Posterior cingulate gyrus (tissue), 11 donors: Measurements from ENCODE around the gene C13orf42.
"Not testable (repeated sequence)": the region's sequence is repeated elsewhere in the genome, so short reads cannot be mapped to it uniquely, and the experiment has no call there.

Experiments used
- DNase-seq, 10 donors: peaks; one replicate each; pipeline versions ENCODE4 v3.0.0 to v3.0.0-alpha.2; 2020 to 2021; ENCODE audit warnings: mixed read lengths in 3 of 10
- intact Hi-C: fragments of 100-400 bp; cut with DNase I; formaldehyde crosslinking; loops from one replicate; pipeline ENCODE4 v1.15.1; 2023

Gene C13orf42

DNA sequence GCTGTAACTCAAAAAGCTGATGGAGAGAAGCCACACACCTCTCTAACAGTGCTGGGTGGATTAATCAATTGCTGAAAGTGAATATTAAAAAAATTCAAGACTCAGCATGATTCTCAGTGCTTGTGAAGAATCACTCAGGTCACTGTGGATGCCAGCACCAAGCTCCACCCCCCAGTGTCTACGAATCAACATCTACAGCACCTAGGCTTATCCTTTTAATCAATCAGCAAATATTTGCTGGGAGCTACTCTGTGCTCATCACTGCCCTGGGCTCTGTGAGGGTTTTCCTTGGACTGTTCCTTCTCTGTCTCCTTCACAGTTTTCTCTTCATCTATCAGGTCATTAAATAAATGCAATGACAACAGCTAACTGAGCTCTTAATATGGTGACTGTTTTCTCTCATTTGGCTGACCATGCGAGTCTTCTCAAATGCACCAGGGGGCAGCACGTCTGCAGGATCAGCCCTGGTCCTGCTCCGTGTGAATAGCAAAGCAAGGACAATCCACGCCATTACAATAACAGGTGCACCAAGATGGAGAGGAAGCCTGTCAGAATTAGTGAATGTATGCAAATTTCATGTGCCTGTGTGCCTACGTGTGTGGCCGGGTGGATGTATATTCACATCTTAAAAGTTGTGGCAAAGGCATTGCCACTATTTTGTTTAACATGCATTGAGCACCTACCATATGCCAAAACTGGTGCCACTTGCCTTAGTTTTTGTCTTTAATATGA lies 14.6 kb upstream of the C13orf42 start:
- intact Hi-C loops, result no loop called here
- peak in 8 of 10 donors; percentile 49 to 93 (median 54) for DNase-seq

DNA sequence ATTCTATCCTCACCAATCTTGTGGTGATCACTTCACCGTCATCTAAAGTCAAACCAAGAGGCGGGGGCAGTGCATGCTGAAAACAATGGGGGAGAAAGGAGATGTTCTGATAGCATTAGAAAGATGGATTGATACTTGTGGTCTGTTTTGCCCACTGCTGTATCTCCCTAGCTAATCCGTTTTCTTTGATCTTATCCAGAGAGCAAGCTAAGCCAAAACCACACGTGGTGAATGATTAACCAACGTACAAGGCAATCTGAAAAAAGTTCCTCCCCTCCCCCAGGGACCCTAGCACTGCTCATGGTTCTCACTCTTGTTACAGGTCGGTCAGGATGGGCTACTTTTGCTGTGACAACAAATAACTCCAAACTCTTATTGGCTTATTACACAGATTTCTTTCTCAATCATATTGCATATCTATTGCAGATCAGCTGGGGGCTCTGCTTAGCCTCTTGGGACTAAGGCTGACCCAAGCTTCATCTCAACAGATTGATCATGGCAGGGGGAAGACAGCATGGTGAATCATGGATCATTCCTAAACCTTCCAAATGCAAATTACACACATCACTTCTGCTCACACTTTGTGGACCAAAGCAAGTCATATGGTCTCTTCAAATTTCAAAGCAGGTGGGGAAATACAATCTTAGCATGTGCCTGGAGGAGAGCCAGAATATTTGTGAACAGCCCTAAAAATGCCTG lies 11.9 kb upstream of the C13orf42 start:
- DNase-seq, result no peak
- intact Hi-C loops, result no loop called here

GRCh38 chr13:51120873-51121272 lies 9.8 kb upstream of the C13orf42 start:
- DNase-seq, intact Hi-C loops: not testable (repeated sequence)

DNA sequence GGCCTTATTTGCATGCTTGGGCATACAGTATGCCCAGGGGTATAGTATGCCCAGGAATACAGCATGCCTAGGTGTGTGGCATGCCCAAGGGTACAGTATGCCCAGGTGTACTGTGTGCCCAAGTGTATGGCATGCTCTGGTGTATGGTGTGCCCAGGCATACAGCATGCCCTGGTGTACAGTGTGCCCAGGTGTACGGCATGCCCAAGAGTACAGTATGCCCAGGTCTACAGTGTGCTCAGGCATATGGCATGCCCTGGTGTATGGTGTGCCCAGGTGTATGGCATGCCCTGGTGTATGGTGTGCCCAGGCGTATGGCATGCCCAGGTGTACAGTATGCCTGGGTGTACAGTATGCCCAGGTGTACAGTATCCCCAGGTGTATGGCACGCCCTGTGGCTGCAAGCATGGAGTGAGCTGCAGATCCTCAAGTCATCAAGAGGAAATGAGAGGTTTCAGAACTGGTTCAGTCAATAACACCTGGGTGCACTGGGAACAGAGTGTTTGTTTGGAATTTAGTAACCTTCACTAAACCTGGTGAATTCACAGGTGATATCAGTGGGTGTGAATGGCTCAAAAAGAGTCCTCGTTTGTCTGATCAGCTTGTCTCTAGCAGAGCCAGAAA lies 7.8 kb upstream of the C13orf42 start:
- intact Hi-C loops, result no loop called here

DNA sequence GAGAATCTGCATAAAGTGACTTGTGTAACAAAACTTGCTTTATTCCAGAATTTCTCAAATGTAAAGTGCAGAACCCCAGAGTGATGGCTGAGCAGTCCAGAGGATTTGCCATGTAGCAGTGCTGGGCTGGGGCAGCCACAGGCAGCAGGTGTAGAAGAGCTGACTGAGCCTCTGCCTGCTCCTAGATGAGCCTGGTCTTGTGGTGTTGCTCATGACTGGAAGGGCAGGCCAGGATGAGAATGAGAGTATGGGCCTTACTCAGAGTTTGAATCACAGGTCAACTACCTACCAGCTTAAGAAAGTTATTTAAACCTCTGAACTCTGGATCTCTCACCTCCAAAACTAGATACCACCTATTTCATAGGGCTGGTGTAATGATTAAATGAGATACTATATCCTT lies 2.9 kb upstream of the C13orf42 start:
- no peak for DNase-seq
- intact Hi-C loops, result no loop called here

More for the DNA sequence above, 7.8 kb upstream of the C13orf42 start:
- no peak for DNase-seq

DNA sequence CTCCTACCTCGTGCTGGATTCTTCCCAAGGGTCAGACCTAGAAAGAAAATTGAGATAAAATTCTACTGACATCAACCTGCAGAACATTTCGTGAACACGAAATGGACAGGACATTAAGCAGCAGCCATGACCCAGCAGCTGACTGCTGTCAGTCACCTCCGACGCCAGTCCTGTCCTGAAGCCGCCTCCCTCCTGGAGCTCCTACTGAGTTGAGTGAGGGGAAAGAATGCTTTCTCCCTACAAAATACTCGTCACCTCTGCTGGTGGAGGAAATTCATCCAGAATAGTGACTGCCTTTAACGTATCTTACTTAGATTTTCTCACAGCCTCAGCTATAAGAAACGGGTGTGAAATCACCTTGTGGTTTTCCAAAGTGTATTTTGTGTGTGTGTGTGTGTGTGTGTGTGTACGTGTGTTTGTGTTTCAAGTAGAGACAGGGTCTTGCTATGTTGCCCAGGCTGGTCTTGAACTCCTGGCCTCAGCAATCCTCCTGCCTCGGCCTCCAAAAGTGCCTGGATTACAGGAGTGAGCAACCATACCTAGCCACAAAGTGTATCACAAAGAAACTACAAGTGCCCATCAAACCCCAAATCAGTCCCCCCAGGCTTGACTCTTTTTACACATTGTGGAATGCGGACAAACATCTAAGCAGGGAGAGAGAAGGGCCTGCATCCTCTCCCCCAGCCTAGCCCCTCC lies 2.3 kb upstream of the C13orf42 start:
- intact Hi-C loops, result no loop called here
- DNase-seq, result no peak

DNA sequence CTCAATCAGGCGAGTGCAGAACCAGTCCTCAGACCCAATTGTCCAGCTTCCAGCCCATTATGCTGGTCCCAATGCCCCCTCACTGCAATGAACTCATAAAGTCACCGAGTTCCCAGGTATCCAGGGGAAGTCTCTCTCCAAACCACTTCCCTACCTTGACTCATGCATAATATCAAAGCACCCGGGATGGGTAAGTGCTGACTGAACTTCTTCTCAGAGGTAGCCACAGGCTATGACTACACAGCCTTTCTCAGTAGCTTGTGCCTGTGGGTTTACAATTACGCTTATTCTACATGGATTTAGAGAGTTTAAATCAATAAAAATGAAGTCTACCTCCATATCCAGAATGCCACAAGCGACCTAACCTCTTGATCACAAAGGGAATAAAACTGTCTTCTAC lies 1.7 kb upstream of the C13orf42 start:
- DNase-seq, result no peak
- intact Hi-C loops, result no loop called here

GRCh38 chr13:51111997-51112396 lies 923 bp upstream of the C13orf42 start:
- no peak for DNase-seq
- intact Hi-C loops, result no loop called here

GRCh38 chr13:51107996-51108395 lies 3.1 kb downstream of the C13orf42 start:
- intact Hi-C loops, result no loop called here
- no peak for DNase-seq

- intact Hi-C loops, result no loop called here
- no peak for DNase-seq
Measured at GRCh38 chr13:51105046-51105445, 6.0 kb downstream of the C13orf42 start.

GRCh38 chr13:51101636-51102235 lies 9.3 kb downstream of the C13orf42 start:
- no peak for DNase-seq
- intact Hi-C loops, result no loop called here

DNA sequence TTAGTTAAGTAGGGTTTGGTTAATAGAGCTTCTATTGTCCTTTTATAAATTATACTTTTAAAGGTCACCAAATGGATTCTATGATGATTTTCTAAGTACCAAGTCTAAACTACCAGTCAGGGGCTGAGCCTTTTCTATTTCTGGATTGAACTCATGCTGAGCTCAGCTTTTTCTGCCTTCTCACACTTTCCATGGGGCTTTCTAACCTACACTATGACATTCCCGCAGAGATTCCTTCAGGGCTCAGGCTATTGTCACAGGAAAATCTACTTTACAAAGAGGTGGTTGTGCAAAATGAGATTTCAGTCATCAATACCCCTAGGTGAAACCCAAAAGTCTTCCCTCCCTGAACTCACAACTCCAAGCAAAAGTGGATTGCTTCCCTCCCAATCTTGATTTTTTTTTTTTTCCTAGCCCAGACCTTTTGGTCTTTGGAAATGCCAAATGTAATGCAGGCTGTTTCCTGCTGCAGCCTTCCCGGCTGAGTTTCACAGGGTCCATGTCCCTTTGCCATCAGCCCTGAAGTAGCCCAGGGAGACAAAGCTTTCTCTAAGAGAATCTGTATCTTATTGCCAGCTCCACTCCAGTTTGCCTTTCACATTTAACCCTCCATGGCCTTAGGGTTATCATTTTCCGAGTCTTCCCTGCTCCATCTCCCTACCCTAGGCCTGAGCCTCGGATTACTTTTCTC lies 13.6 kb downstream of the C13orf42 start:
- no peak for DNase-seq
- intact Hi-C loops, result no loop called here

DNA sequence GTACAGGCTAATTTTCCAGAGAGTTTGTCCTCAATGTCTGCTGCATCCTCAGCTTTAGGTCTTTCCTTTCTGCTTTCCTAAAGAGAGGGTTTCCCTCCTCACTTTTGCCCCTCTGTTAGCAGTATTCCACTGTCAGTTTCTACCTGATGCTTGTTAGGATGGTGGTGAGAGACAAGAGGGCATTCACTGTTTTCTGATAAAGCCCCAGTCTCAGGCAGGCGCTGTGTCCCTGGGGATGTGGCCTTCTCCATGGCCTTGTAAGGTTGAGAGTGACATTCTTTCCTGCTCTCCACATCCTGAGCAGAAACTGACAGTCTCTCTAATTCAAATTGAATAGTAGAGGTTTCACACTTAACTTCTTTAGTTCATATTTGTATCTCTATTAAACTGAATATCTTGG lies 14.9 kb downstream of the C13orf42 start:
- no peak for DNase-seq
- intact Hi-C loops, result no loop called here

DNA sequence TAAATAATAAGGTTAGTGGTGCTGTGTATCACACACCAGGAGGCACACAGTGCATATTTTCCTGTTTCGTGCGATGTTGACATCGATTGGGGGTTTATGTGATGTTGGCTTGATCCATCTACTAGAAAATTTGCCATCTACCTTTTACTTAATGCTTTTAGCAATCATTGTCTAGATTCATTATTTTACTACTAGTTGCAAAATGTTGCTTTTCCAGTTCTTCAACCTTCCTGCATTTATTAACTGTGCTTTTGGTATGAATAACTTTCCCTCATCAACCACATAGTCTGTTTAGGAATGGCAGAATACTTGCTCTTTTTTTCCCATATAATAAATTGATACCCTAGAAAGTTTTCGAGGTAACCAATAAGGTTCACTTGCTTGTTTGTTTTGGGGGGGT lies 17.5 kb downstream of the C13orf42 start:
- no peak for DNase-seq
- intact Hi-C loops, result no loop called here

DNA sequence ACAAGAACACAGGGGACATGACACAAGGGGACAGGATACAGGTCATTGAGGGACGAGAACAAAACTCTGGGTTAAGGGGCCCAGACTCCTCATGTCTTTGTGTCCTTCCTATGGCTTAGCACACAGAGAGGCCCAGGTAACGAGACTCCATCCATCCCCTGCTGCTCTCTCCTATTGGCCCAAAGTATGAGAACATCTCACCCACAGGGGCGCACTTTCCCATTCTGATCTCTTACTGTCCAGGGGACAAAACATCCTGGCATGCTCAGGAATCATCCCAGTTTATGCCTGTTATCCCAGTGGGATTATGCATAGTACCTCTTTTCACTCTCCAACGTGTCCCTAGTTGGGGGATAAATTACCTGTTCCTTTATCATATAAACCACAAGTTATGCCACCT lies 19.2 kb downstream of the C13orf42 start:
- intact Hi-C loops, result no loop called here
- DNase-seq, result no peak

DNA sequence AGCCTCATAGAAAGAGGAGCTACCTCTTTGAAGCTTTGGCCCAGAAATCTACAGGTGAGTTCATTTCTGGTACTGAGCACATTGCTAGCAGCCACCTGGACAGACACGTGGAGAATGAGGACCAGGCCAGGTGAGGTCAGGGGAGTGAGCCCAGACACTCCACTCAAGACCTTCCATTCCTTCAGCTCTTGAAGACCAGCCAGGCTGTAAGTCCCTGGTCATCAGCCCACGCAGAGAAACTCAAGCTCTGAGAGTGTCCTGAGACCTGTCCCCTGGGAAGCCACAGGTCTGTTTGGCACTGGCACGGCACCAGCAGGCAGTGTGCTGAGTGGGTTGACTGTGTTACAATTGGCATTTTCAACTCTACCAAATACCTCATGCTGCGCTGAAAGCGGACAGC lies 27.4 kb downstream of the C13orf42 start:
- intact Hi-C loops, result no loop called here
- DNase-seq, result no peak

DNA sequence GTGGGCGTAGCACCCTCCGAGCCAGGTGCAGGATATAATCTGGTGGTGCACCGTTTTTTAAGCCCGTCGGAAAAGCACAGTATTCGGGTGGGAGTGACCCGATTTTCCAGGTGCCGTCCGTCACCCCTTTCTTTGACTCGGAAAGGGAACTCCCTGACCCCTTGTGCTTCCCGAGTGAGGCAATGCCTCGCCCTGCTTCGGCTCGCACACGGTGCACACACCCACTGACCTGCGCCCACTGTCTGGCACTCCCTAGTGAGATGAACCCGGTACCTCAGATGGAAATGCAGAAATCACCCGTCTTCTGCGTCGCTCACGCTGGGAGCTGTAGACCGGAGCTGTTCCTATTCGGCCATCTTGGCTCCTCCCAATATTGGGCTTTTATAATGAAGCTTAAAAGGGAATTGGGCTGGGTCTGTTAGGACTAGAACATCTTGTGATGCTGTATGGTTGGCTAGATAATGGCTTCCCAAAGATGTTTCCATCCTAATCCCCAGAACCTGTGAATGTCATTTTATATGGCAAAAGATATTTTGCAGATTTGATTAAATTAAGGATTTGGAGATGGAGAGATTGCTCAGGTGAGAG lies 30.5 kb downstream of the C13orf42 start:
- DNase-seq, intact Hi-C loops: not testable (repeated sequence)

DNA sequence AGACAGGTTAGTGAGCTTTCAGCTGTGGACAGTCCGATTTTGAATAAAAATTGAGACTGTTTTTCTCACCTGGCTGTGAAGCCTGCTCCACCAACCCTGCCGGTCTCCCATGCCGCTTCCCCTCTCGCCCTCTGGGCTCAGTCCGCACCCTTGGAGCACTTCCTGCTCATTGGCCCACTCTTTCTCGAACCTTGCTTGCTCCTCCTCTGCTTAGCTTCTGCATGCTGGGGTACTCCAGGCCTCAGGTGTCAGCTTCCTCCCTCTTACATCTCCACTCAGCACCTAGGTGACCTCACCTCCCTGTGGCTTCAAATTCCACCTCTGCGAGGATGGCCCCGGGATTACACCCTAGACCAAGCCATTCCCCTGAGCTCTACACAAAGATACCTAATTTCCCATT lies 39.6 kb downstream of the C13orf42 start:
- DNase-seq, result no peak
- intact Hi-C loops, result loop anchor here (10.0 kb wide), 1 partner anchor 987 kb away; no protein-coding TSS in a partner anchor

GRCh38 chr13:51070005-51070649 lies 40.9 kb downstream of the C13orf42 start:
- intact Hi-C loops, result loop anchor here (10.0 kb wide), 1 partner anchor 985 kb away; no protein-coding TSS in a partner anchor
- DNase-seq, result peak; percentile 65 to 98 (median 90)
